Calu3 (cell line): ENCODE results near the gene ATOH8. TPM values are rescaled to one million over a fixed set of nuclear protein-coding genes. Genes with fewer than 3 reads are reported as not detected.
"Not testable (repeated sequence)": the region's sequence is repeated elsewhere in the genome, so short reads cannot be mapped to it uniquely, and the experiment has no call there.

Experiments
- BruUV-seq: library from RNA; stranded (reverse); fragments of 400-500 nt; replicated peaks from 2 replicates; lab custom pipeline; 2021; lab: Mats Ljungman, UMichigan
- CTCF ChIA-PET: fragments of 300-600 bp; sonication (Branson Sonifier 250); formaldehyde crosslinking; loops from one replicate; lab custom pipeline; 2022; ENCODE audit warnings: antibody characterized with exemption; lab: Charles Lee
- DNase-seq: peaks from one replicate; pipeline ENCODE4 v3.0.0; 2022
- H3K27ac Mint-ChIP-seq: one replicate; pipeline ENCODE4 v1.8.0; 2022; ENCODE audit warnings: mixed read lengths; ENCODE audit not compliant: unreplicated experiment
- H3K27me3 Mint-ChIP-seq: one replicate; pipeline ENCODE4 v1.8.0; 2022; ENCODE audit warnings: mixed read lengths; ENCODE audit not compliant: unreplicated experiment
- H3K36me3 Mint-ChIP-seq: one replicate; pipeline ENCODE4 v1.8.0; 2022; ENCODE audit warnings: mild to moderate bottlenecking, moderate library complexity, mixed read lengths; ENCODE audit not compliant: insufficient read depth, unreplicated experiment
- H3K4me1 Mint-ChIP-seq: one replicate; pipeline ENCODE4 v1.8.0; 2022; ENCODE audit warnings: mild to moderate bottlenecking, low read depth, mixed read lengths; ENCODE audit not compliant: unreplicated experiment
- H3K4me3 Mint-ChIP-seq: one replicate; pipeline ENCODE4 v1.8.0; 2022; ENCODE audit warnings: mild to moderate bottlenecking, low read depth, moderate library complexity, mixed read lengths; ENCODE audit not compliant: unreplicated experiment
- H3K9me3 Mint-ChIP-seq: one replicate; pipeline ENCODE4 v1.8.0; 2022; ENCODE audit warnings: low read depth, mixed read lengths; ENCODE audit not compliant: unreplicated experiment
- intact Hi-C: fragments of 100-400 bp; cut with micrococcal nuclease; formaldehyde crosslinking; loops from one replicate; pipeline ENCODE4 v1.10.0; 2022; ENCODE audit not compliant: unreplicated experiment
- total RNA-seq: library from RNA; stranded (reverse); gene quantifications from 2 replicates; pipeline ENCODE4 v1.2.3, GENCODE V29; 2022
- TF ChIP-seq, protein P1 (sequence below): fragments of 200-600 bp; IDR thresholded peaks from one replicate; pipeline ENCODE4 v1.8.0; 2022; ENCODE audit warnings: antibody characterized with exemption; ENCODE audit not compliant: unreplicated experiment

The ATOH8 gene
- total RNA-seq, 1 experiment from 2014 or later: 0.19 TPM

DNA sequence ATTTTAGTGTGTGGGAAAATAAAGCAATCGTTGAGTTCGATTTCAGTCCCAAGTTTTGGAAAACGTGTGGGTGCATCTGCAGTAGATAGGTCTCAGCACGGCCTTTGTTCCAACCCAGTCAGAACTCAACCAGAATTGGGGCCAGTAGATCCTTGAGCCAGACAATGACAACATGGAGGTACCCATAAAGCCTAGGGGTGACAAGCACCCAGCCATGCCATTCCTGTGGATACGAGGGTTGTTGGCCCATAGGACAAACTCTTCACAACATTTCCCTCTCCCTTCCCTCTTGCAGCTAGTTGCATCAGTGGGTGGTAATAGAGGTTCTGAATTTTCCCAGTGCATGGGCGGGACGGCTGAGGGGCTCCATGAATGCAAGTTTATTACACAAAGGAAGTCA, 74.9 kb downstream of the ATOH8 start:
- no peak for DNase-seq
- H3K36me3 Mint-ChIP-seq: no peaks in the 10 kb centered on the region
- no peaks in the 10 kb centered on the region for H3K9me3 Mint-ChIP-seq
- no peak overlapping the region for H3K4me3 Mint-ChIP-seq
- no peak overlapping the region for H3K27ac Mint-ChIP-seq
- BruUV-seq: no TSS peak
- TF ChIP-seq, protein P1, sequence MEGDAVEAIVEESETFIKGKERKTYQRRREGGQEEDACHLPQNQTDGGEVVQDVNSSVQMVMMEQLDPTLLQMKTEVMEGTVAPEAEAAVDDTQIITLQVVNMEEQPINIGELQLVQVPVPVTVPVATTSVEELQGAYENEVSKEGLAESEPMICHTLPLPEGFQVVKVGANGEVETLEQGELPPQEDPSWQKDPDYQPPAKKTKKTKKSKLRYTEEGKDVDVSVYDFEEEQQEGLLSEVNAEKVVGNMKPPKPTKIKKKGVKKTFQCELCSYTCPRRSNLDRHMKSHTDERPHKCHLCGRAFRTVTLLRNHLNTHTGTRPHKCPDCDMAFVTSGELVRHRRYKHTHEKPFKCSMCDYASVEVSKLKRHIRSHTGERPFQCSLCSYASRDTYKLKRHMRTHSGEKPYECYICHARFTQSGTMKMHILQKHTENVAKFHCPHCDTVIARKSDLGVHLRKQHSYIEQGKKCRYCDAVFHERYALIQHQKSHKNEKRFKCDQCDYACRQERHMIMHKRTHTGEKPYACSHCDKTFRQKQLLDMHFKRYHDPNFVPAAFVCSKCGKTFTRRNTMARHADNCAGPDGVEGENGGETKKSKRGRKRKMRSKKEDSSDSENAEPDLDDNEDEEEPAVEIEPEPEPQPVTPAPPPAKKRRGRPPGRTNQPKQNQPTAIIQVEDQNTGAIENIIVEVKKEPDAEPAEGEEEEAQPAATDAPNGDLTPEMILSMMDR: no peak
- CTCF ChIA-PET: interaction anchor here (0.5 to 3.4 kb wide), 2 partner anchors 54 to 250 kb away, joined by 6 to 42 read pairs; no protein-coding TSS in a partner anchor
- intact Hi-C loops: loop anchor here (10.0 kb wide), 1 partner anchor 546 kb away; no protein-coding TSS in a partner anchor
- H3K4me1 Mint-ChIP-seq: peaks cover 18% of the 10 kb centered on the region
- H3K27me3 Mint-ChIP-seq: peaks cover 24% of the 10 kb centered on the region

DNA sequence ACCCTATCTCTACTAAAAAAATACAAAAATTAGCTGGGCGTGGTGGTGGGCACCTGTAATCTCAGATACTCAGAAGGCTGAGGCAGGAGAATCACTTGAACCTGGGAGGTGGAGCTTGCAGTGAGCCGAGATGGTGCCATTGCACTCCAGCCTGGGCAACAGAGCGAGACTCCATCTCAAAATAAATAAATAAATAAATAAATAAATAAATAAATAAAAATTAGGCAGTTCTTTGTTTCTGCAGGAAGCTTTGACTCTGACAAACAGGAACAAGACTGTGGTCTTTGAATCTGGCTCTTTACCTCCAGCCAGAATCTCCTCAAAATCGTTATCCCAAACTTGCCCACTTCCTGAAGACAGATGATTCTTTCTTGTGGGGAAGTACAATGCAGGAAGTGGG, 75.6 kb downstream of the ATOH8 start:
- intact Hi-C loops: loop anchor here (10.0 kb wide), 1 partner anchor 545 kb away; no protein-coding TSS in a partner anchor
- not testable (repeated sequence) for BruUV-seq, H3K27ac Mint-ChIP-seq, H3K4me3 Mint-ChIP-seq, DNase-seq, H3K36me3 Mint-ChIP-seq, H3K9me3 Mint-ChIP-seq
- CTCF ChIA-PET: interaction anchor here (0.5 to 3.4 kb wide), 2 partner anchors 53 to 250 kb away, joined by 6 to 42 read pairs; no protein-coding TSS in a partner anchor
- peaks cover 25% of the 10 kb centered on the region for H3K27me3 Mint-ChIP-seq
- peaks cover 18% of the 10 kb centered on the region for H3K4me1 Mint-ChIP-seq

DNA sequence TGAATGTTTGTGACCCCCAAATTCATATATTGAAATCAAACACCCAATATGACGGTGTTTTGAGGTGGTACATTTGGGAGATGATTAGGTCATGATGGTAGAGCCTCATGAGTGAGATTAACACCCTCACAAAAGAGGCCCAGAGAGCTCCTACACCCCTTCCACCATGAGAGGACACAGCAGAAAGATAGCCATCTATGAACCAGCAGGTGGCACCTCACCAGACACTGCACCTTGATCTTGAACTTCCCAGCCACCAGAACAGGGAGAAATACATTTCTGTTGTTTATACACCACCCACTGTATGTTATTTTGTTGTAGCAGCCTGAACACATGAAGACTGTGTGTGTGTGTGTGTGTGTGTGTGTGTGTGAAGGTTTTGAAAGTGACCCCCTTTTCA, 76.9 kb downstream of the ATOH8 start:
- TF ChIP-seq, protein P1: no peak
- no peak overlapping the region for H3K4me3 Mint-ChIP-seq
- BruUV-seq: no TSS peak
- H3K4me1 Mint-ChIP-seq: peaks cover 18% of the 10 kb centered on the region
- peaks cover 5% of the 10 kb centered on the region for H3K9me3 Mint-ChIP-seq
- peaks cover 36% of the 10 kb centered on the region for H3K27me3 Mint-ChIP-seq
- intact Hi-C loops: no loop called here
- CTCF ChIA-PET: interaction anchor here (1.5 kb wide), 1 partner anchor 249 kb away, joined by 5 read pairs; no protein-coding TSS in a partner anchor
- no peak overlapping the region for H3K27ac Mint-ChIP-seq
- no peaks in the 10 kb centered on the region for H3K36me3 Mint-ChIP-seq
- no peak for DNase-seq

DNA sequence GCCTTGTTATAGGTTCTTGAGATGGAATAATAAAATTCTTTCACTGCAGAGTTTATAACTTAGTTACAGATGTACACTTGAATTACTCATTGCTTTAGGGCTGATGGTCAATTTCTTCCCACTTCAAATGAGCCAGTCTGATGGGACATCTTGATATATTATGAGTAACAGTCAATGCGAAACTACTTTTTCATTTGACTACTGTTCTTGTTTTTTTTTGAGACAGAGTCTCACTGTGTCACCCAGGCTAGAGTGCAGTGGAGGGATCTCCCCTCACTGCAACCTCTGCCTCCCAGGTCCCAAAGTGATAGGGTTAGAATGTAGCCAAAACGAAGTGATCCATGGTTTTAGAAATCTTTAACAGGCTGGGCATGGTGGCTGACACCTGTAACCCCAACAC, 77.9 kb downstream of the ATOH8 start:
- no peaks in the 10 kb centered on the region for H3K36me3 Mint-ChIP-seq

More for the DNA sequence above, 77.9 kb downstream of the ATOH8 start:
- intact Hi-C loops: no loop called here
- no peak for DNase-seq
- no peak overlapping the region for H3K4me3 Mint-ChIP-seq
- H3K4me1 Mint-ChIP-seq: peaks cover 16% of the 10 kb centered on the region
- peaks cover 5% of the 10 kb centered on the region for H3K9me3 Mint-ChIP-seq
- H3K27me3 Mint-ChIP-seq: peaks cover 43% of the 10 kb centered on the region
- H3K27ac Mint-ChIP-seq: no peak overlapping the region
- CTCF ChIA-PET: interaction anchor here (0.6 kb wide), 1 partner anchor 775 kb away, joined by 5 read pairs; no protein-coding TSS in a partner anchor
- BruUV-seq: no TSS peak
- TF ChIP-seq, protein P1: no peak
